Liver (tissue), 9 donors: ENCODE measurements around the gene ADM2. TPM values are rescaled to one million over a fixed set of nuclear protein-coding genes. Genes with fewer than 3 reads are reported as not detected.

ENCODE experiments used
- DNase-seq: peaks from one replicate; pipeline ENCODE4 v3.0.0-alpha.2; 2017; ENCODE audit warnings: low spot score
- H3K27ac ChIP-seq, 2 donors: one replicate each; pipeline ENCODE4 v1.7.0; 2013; ENCODE audit warnings: inconsistent platforms in 2 of 2, low read length in 2 of 2, control low read depth in 1 of 2, low read depth in 1 of 2, mild to moderate bottlenecking in 1 of 2
- H3K27me3 ChIP-seq, 4 donors: one replicate each; pipeline versions ENCODE4 v1.6.1 to v1.7.0; 2013; ENCODE audit warnings: low read length in 3 of 4, inconsistent platforms in 1 of 4, mild to moderate bottlenecking in 1 of 4, moderate library complexity in 1 of 4; ENCODE audit not compliant: control insufficient read depth in 4 of 4, insufficient read depth in 4 of 4
- H3K36me3 ChIP-seq, 4 donors: one replicate each; pipeline versions ENCODE4 v1.6.1 to v1.7.0; 2013; ENCODE audit warnings: low read length in 3 of 4, mild to moderate bottlenecking in 3 of 4, low read depth in 1 of 4, moderate library complexity in 1 of 4; ENCODE audit not compliant: control insufficient read depth in 4 of 4, insufficient read depth in 3 of 4
- H3K4me1 ChIP-seq, 4 donors: one replicate each; pipeline versions ENCODE4 v1.6.1 to v1.7.0; 2013; ENCODE audit warnings: low read length in 3 of 4, mild to moderate bottlenecking in 3 of 4, moderate library complexity in 1 of 4; ENCODE audit not compliant: control insufficient read depth in 4 of 4, insufficient read depth in 4 of 4
- H3K4me3 ChIP-seq, 3 donors: one replicate each; pipeline versions ENCODE4 v1.6.1 to v1.7.0; 2013; ENCODE audit warnings: low read length in 3 of 3, control low read depth in 1 of 3, low read depth in 1 of 3, mild to moderate bottlenecking in 1 of 3
- H3K9ac ChIP-seq, 2 donors: one replicate each; pipeline ENCODE4 v1.7.0; 2013; ENCODE audit warnings: low read length in 2 of 2, mild to moderate bottlenecking in 2 of 2, moderate library complexity in 2 of 2, control low read depth in 1 of 2, low read depth in 1 of 2
- H3K9me3 ChIP-seq, 4 donors: one replicate each; pipeline versions ENCODE4 v1.6.1 to v1.7.0; 2013; ENCODE audit warnings: low read length in 3 of 4; ENCODE audit not compliant: control insufficient read depth in 4 of 4
- EGR1 ChIP-seq, 2 donors: IDR thresholded peaks; 2 replicates each; pipeline ENCODE4 v1.6.1; 2016 to 2018; ENCODE audit warnings: antibody characterized with exemption in 2 of 2, low read depth in 2 of 2
- FOXA1 ChIP-seq: IDR thresholded peaks from 2 replicates; pipeline ENCODE4 v1.6.1; 2016; ENCODE audit warnings: antibody characterized with exemption
- FOXA2 ChIP-seq: IDR thresholded peaks from 2 replicates; pipeline ENCODE4 v1.6.1; 2016; ENCODE audit warnings: antibody characterized with exemption
- GABPA ChIP-seq, 2 donors: IDR thresholded peaks in 1 of 2; conservative IDR thresholded peaks in 1 of 2; 2 replicates each; pipeline ENCODE4 v1.6.1; 2016; ENCODE audit warnings: antibody characterized with exemption in 2 of 2, mild to moderate bottlenecking in 1 of 2, moderate library complexity in 1 of 2
- HNF4A ChIP-seq, 2 donors: conservative IDR thresholded peaks; 2 replicates each; pipeline ENCODE4 v1.6.1; 2016; ENCODE audit warnings: antibody characterized with exemption in 2 of 2, mild to moderate bottlenecking in 2 of 2
- HNF4G ChIP-seq: IDR thresholded peaks from 2 replicates; pipeline ENCODE4 v1.6.1; 2016; ENCODE audit warnings: antibody characterized with exemption
- JUND ChIP-seq, 2 donors: IDR thresholded peaks; 2 replicates each; pipeline ENCODE4 v1.6.1; 2016; ENCODE audit warnings: antibody characterized with exemption in 2 of 2
- NR2F2 ChIP-seq: IDR thresholded peaks from 2 replicates; pipeline ENCODE4 v1.6.1; 2016; ENCODE audit warnings: antibody characterized with exemption
- RAD21 ChIP-seq, 2 donors: IDR thresholded peaks; 2 replicates each; pipeline ENCODE4 v1.6.1; 2016; ENCODE audit warnings: antibody characterized with exemption in 2 of 2, mild to moderate bottlenecking in 2 of 2
- RXRA ChIP-seq, 2 donors: IDR thresholded peaks; 2 replicates each; pipeline ENCODE4 v1.6.1; 2017 to 2018; ENCODE audit warnings: antibody characterized with exemption in 2 of 2, mild to moderate bottlenecking in 1 of 2
- SP1 ChIP-seq: IDR thresholded peaks from 2 replicates; pipeline ENCODE4 v1.6.1; 2018; ENCODE audit warnings: antibody characterized with exemption, mild to moderate bottlenecking
- TAF1 ChIP-seq: conservative IDR thresholded peaks from 2 replicates; pipeline ENCODE4 v1.6.1; 2016; ENCODE audit warnings: antibody characterized with exemption, mild to moderate bottlenecking
- YY1 ChIP-seq: IDR thresholded peaks from 2 replicates; pipeline ENCODE4 v1.6.1; 2016; ENCODE audit warnings: antibody characterized with exemption, mild to moderate bottlenecking
- WGBS: extraction: QIAGEN DNeasy Blood & Tissue Kit; methylation state at CpG from one replicate; pipeline ENCODE4 v1.1.7; 2013; 5-methylcytosine and 5-hydroxymethylcytosine counted together
- polyA plus RNA-seq, 2 donors: library from polyadenylated mRNA; stranded (reverse) in 1 of 2; unstranded in 1 of 2; fragments of 200-250 nt in 1 of 2; fragments of >200 nt in 1 of 2; fragmentation: Nextera tagmentation in 1 of 2; extraction: Ambion mirVana in 1 of 2; gene quantifications; one replicate each; pipeline versions ENCODE4 v1.2.1 to v1.2.3, GENCODE V29; 2013 to 2015
- total RNA-seq, 2 donors: library from RNA; depleted of rRNA; stranded (reverse); fragments of >200 nt; gene quantifications; one replicate each; pipeline ENCODE4 v1.2.3, GENCODE V29; 2014
- TF ChIP-seq, protein P1 (sequence below): IDR thresholded peaks from 2 replicates; pipeline ENCODE4 v1.6.1; 2016; ENCODE audit warnings: antibody characterized with exemption
- TF ChIP-seq, protein P2 (sequence below): IDR thresholded peaks from 2 replicates; pipeline ENCODE4 v1.6.1; 2016; ENCODE audit warnings: antibody characterized with exemption
- donor health status: healthy.
- donor health status: healthy.
- donor health status: healthy.
- donor health status: healthy.
- donor health status: healthy.

ADM2 gene
- total and polyA plus RNA-seq, 4 donors = 0.79 to 2.8 (median 1.3) TPM

DNA sequence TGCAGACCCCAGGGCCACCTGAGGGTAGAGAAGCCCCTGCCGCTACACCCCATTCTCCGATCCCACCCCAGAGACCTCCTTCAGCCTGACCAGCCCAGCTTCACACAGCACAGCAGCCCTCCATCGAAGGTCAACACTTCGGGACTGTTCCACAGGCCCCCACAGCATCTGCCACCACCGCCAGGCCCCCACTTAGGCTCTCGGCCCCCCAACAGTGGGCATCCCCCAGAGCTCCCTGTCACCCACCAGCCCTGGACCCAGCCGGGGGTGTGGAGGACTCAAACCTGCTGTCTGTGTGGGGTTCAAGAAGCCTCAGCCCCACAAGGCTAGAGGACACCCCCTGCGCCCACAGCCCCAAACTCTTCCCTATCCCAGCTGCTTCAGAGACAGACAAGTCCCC lies 12.7 kb upstream of the ADM2 start:
- H3K27me3 ChIP-seq = no peaks in the 10 kb centered on the region
- no peak overlapping the region for H3K27ac ChIP-seq
- no peak for DNase-seq
- TF ChIP-seq FOXA2 (no peak), YY1 (no peak), FOXA1 (no peak), SP1 (no peak)
- H3K36me3 ChIP-seq = peaks cover 14 to 37% (median 21%) of the 10 kb centered on the region in 4 donors
- 91% methylated on average over 8 of the region's 8 CpGs for WGBS
- no peak overlapping the region for H3K9ac ChIP-seq
- no peak overlapping the region for H3K4me3 ChIP-seq
- peaks cover 2 to 26% (median 13%) of the 10 kb centered on the region in 4 donors for H3K4me1 ChIP-seq
- no peaks in the 10 kb centered on the region for H3K9me3 ChIP-seq

DNA sequence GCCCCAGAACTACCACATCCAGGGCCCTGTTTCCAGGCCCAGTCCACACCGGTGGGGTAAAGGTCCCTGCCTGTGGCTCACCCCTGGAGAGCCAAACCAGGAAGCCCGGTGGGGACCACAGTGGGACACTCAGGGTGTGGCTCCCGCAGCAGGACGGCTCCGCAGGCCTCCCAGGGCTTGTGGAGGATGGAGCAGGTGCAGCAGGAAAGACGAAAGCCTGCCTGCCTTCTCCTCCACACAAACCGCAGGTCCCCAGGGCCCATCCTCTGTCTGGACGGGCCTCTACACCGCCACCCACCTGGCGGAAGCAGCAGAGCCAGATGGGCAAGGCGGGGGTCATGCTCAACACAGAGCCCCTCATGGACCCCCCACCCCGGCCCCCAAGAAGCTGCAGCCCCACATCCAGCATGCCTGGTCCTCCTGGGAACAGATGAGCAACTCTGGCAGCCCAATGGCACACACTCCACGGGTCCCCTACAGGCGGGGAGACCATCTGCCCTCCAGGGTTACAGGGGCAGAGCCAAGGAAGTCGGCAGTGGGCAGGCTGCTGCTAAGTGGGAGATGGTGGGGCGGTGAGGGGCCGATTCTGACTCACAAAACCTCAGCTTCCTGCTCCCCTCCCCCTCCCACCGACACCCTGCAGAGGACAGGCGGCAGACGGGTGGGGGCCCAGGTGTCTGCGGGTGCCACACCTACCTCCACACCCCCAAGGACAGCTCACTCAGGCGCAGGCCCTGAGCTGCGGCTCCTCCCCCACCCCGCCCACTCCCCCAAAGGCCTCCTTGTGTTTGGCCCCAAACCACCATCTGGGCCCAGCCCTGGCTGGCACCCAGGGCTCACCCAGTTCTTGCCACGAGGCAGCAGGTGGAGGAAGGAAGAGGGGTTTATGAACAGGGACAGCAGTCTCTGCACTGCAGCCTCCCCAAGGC lies 11.7 kb upstream of the ADM2 start:
- peaks cover 10 to 28% (median 16%) of the 10 kb centered on the region in 4 donors for H3K36me3 ChIP-seq
- TF ChIP-seq TAF1 = no peak
- TF ChIP-seq FOXA1 = no peak
- TF ChIP-seq, protein P1, sequence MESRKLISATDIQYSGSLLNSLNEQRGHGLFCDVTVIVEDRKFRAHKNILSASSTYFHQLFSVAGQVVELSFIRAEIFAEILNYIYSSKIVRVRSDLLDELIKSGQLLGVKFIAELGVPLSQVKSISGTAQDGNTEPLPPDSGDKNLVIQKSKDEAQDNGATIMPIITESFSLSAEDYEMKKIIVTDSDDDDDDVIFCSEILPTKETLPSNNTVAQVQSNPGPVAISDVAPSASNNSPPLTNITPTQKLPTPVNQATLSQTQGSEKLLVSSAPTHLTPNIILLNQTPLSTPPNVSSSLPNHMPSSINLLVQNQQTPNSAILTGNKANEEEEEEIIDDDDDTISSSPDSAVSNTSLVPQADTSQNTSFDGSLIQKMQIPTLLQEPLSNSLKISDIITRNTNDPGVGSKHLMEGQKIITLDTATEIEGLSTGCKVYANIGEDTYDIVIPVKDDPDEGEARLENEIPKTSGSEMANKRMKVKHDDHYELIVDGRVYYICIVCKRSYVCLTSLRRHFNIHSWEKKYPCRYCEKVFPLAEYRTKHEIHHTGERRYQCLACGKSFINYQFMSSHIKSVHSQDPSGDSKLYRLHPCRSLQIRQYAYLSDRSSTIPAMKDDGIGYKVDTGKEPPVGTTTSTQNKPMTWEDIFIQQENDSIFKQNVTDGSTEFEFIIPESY = no peak
- no peak for TF ChIP-seq FOXA2
- TF ChIP-seq GABPA (IDR thresholded peaks at IDR 0.05 in 1 of 2, conservative IDR thresholded peaks at IDR 0.05 in 1 of 2) = no peak
- no peak for TF ChIP-seq NR2F2
- TF ChIP-seq JUND (IDR thresholded peaks at IDR 0.05) = no peak
- TF ChIP-seq HNF4A (conservative IDR thresholded peaks at IDR 0.05) = no peak
- TF ChIP-seq RAD21 (IDR thresholded peaks at IDR 0.05) = no peak
- TF ChIP-seq EGR1 (IDR thresholded peaks at IDR 0.05; ENCODE audit: low read depth in 2 of 2) = no peak
- TF ChIP-seq HNF4G = no peak
- TF ChIP-seq, protein P2, sequence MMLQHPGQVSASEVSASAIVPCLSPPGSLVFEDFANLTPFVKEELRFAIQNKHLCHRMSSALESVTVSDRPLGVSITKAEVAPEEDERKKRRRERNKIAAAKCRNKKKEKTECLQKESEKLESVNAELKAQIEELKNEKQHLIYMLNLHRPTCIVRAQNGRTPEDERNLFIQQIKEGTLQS = no peak
- WGBS = 66% methylated on average over 25 of the region's 25 CpGs
- H3K4me1 ChIP-seq = peaks cover 5 to 33% (median 18%) of the 10 kb centered on the region in 4 donors
- no peak overlapping the region for H3K4me3 ChIP-seq
- no peak overlapping the region for H3K9ac ChIP-seq
- no peak for DNase-seq
- H3K27me3 ChIP-seq = no peaks in the 10 kb centered on the region
- H3K27ac ChIP-seq = no peak overlapping the region
- H3K9me3 ChIP-seq = no peaks in the 10 kb centered on the region

DNA sequence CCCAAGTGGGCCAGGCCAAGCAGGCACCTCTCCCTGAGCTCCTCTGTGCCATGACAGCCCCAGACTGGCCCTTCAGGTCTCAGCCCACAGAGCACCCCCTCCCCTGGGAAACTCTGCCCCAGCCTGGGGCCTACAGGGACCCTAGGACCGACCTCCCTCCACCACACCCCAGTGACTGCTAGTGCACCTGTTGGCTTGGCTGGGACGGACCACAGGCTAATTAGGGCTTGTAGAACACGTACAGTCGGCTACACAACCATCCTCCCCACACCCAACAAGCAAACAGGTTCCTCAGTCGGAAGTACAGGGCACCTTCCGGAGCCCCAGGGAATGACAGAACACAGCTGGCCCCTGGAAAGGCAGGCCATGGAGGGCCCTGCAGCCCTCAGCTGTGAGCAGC lies 10.9 kb upstream of the ADM2 start:
- TF ChIP-seq RXRA (IDR thresholded peaks at IDR 0.05) (no peak), FOXA2 (no peak), NR2F2 (no peak), HNF4A (conservative IDR thresholded peaks at IDR 0.05) (no peak)
- TF ChIP-seq, protein P2 = no peak
- TF ChIP-seq, protein P1 = no peak
- peaks cover 9 to 20% (median 14%) of the 10 kb centered on the region in 4 donors for H3K36me3 ChIP-seq
- DNase-seq = no peak
- peaks cover 7 to 39% (median 21%) of the 10 kb centered on the region in 4 donors for H3K4me1 ChIP-seq
- 85% methylated on average over 6 of the region's 6 CpGs for WGBS
- H3K27me3 ChIP-seq = no peaks in the 10 kb centered on the region
- H3K4me3 ChIP-seq = no peak overlapping the region
- H3K9ac ChIP-seq = no peak overlapping the region
- no peak overlapping the region for H3K27ac ChIP-seq
- H3K9me3 ChIP-seq = no peaks in the 10 kb centered on the region
